ENCODE measurements around the gene RASA4B. TPM values are rescaled to one million over a fixed set of nuclear protein-coding genes. Genes with fewer than 3 reads are reported as not detected.
"Not testable (repeated sequence)": the region's sequence is repeated elsewhere in the genome, so short reads cannot be mapped to it uniquely, and the experiment has no call there.

The RASA4B gene
- total and polyA plus RNA-seq, 9 of the 15 experiments (the other 6 are each of a cell fraction or from before 2014, with no cell fraction given): 0.01 to 2.9 (median 1.5) TPM; not detected in 1

- FAIRE-seq: not testable (repeated sequence)
Measured at GRCh38 chr7:102532127-102532526, 14.6 kb upstream of the RASA4B start.

DNA sequence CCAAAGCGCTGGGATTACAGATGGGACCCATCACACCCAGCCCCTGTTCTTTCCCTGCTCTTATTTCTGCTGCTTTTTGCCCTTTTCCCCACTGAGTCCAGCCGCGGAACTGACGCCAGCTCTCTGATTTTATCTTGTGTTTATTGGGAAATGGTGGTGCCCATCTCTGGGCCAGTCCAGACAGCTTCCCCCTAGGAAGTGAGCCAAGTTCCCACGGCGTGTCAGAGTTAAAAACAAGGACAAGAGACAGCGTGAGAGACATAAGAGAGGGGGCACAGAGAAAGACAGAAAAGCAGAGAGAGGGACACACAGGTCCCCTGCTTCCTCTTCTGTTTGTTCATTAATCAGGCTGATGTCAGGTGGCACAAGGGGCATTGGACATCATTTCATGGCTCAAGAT lies 14.0 kb upstream of the RASA4B start:
- BruUV-seq (replicated peaks); H2AFZ ChIP-seq (ENCODE audit: low read depth, low read length); intact Hi-C loops (cut with micrococcal nuclease); H4K20me1 ChIP-seq (replicated peaks; ENCODE audit: control insufficient read depth, insufficient read depth, low read length); FAIRE-seq; CTCF ChIA-PET (ENCODE audit: low intra/inter-chr PET ratio); DNase-seq (ENCODE audit: extremely low read depth in 1 of 4, low spot score in 3 of 4); H3K79me2 ChIP-seq (ENCODE audit: control insufficient read depth, insufficient read depth, low read length); H3K9me1 ChIP-seq (ENCODE audit: control insufficient read depth, insufficient read depth, low read length); H3K4me2 ChIP-seq (ENCODE audit: insufficient read depth, low read length); H3K4me1 ChIP-seq (replicated peaks in 1 of 2; ENCODE audit: control insufficient read depth in 2 of 2, insufficient read depth in 2 of 2, low read length in 2 of 2); ATAC-seq; H3K9ac ChIP-seq (ENCODE audit: insufficient read depth in 1 of 2, low read depth in 2 of 2, low read length in 2 of 2); POLR2A ChIA-PET; H3K36me3 ChIP-seq (ENCODE audit: control insufficient read depth, insufficient read depth, low read length); H3K9me3 ChIP-seq (replicated peaks; ENCODE audit: control insufficient read depth, insufficient read depth, low read depth, low read length); H3K4me3 ChIP-seq; in situ Hi-C loops (cut with MboI); H3K27ac ChIP-seq (ENCODE audit: extremely low read depth, low read depth, low read length); H3K27me3 ChIP-seq (ENCODE audit: control insufficient read depth in 2 of 2, insufficient read depth in 2 of 2, low read length in 2 of 2): not testable (repeated sequence)
- no CpG with 5 or more reads among the region's 7 CpGs for WGBS (ENCODE audit: insufficient coverage, low coverage, missing lambda C conversion rate)

More at GRCh38 chr7:102532127-102532526, 14.6 kb upstream of the RASA4B start:
- H3K27me3 ChIP-seq (ENCODE audit: control insufficient read depth in 2 of 2, insufficient read depth in 2 of 2, low read length in 2 of 2); H3K36me3 ChIP-seq (ENCODE audit: control insufficient read depth, insufficient read depth, low read length); H2AFZ ChIP-seq (ENCODE audit: low read depth, low read length); CTCF ChIA-PET (ENCODE audit: low intra/inter-chr PET ratio); H3K27ac ChIP-seq (ENCODE audit: extremely low read depth, low read depth, low read length); BruUV-seq (replicated peaks); H4K20me1 ChIP-seq (replicated peaks; ENCODE audit: control insufficient read depth, insufficient read depth, low read length); H3K9ac ChIP-seq (ENCODE audit: insufficient read depth in 1 of 2, low read depth in 2 of 2, low read length in 2 of 2); intact Hi-C loops (cut with micrococcal nuclease); H3K9me1 ChIP-seq (ENCODE audit: control insufficient read depth, insufficient read depth, low read length); H3K9me3 ChIP-seq (replicated peaks; ENCODE audit: control insufficient read depth, insufficient read depth, low read depth, low read length); in situ Hi-C loops (cut with MboI); H3K4me3 ChIP-seq; H3K4me1 ChIP-seq (replicated peaks in 1 of 2; ENCODE audit: control insufficient read depth in 2 of 2, insufficient read depth in 2 of 2, low read length in 2 of 2); DNase-seq (ENCODE audit: extremely low read depth in 1 of 4, low spot score in 3 of 4); POLR2A ChIA-PET; H3K4me2 ChIP-seq (ENCODE audit: insufficient read depth, low read length); H3K79me2 ChIP-seq (ENCODE audit: control insufficient read depth, insufficient read depth, low read length): not testable (repeated sequence)
- 0 out of 2 replicates have a peak, but pooled peaks have one; percentile 32 for TF ChIP-seq ZNF24 (IDR thresholded peaks at IDR 0.05)
- ATAC-seq: 0 out of 3 replicates have a peak, but pooled peaks have one; percentile 3
- WGBS (ENCODE audit: insufficient coverage, low coverage, missing lambda C conversion rate): 67% methylated on average over 2 of the region's 2 CpGs

GRCh38 chr7:102527822-102528793 lies 10.5 kb upstream of the RASA4B start:
- H3K9me1 ChIP-seq (ENCODE audit: control insufficient read depth, insufficient read depth, low read length); FAIRE-seq; H3K4me2 ChIP-seq (ENCODE audit: insufficient read depth, low read length); CTCF ChIA-PET (ENCODE audit: low intra/inter-chr PET ratio); POLR2A ChIA-PET; H3K9me3 ChIP-seq (replicated peaks; ENCODE audit: control insufficient read depth, insufficient read depth, low read depth, low read length); in situ Hi-C loops (cut with MboI); H4K20me1 ChIP-seq (replicated peaks; ENCODE audit: control insufficient read depth, insufficient read depth, low read length); H3K27ac ChIP-seq (ENCODE audit: extremely low read depth, low read depth, low read length); H3K27me3 ChIP-seq (ENCODE audit: control insufficient read depth in 2 of 2, insufficient read depth in 2 of 2, low read length in 2 of 2); H3K36me3 ChIP-seq (ENCODE audit: control insufficient read depth, insufficient read depth, low read length); DNase-seq (ENCODE audit: extremely low read depth in 1 of 4, low spot score in 3 of 4); H3K9ac ChIP-seq (ENCODE audit: insufficient read depth in 1 of 2, low read depth in 2 of 2, low read length in 2 of 2); intact Hi-C loops (cut with micrococcal nuclease); BruUV-seq (replicated peaks); H3K4me3 ChIP-seq; H3K79me2 ChIP-seq (ENCODE audit: control insufficient read depth, insufficient read depth, low read length); H2AFZ ChIP-seq (ENCODE audit: low read depth, low read length); H3K4me1 ChIP-seq (replicated peaks in 1 of 2; ENCODE audit: control insufficient read depth in 2 of 2, insufficient read depth in 2 of 2, low read length in 2 of 2): not testable (repeated sequence)
- WGBS (ENCODE audit: insufficient coverage, low coverage, missing lambda C conversion rate): no CpG with 5 or more reads among the region's 13 CpGs
- peak; percentile 66 for ATAC-seq
